HG02970 (cell line): ENCODE data around the gene OAS3.
"Not testable (repeated sequence)": the region's sequence is repeated elsewhere in the genome, so short reads cannot be mapped to it uniquely, and the experiment has no call there.

Source experiments
- ATAC-seq: cut with Tn5 transposase; IDR thresholded peaks from one replicate; pipeline ENCODE4 v1.9.1; 2021; ENCODE audit warnings: mild to moderate bottlenecking, moderate library complexity, moderate number of reproducible peaks; ENCODE audit not compliant: unreplicated experiment, low FRiP score

OAS3 gene

DNA sequence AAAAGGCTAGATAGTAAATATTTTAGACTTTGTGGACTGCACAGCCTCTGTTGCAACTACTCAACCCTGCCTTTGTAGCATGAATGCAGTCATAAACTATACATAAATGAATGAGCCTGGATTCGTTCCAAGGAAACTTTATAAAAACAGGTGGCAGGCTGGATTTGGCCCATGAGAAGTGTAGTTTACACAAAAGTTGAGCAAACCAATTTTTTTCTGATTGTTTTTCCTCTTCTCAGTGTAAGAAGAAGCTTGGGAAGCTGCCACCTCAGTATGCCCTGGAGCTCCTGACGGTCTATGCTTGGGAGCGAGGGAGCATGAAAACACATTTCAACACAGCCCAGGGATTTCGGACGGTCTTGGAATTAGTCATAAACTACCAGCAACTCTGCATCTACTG, 22.0 kb upstream of the OAS3 start:
- ATAC-seq: no peak

DNA sequence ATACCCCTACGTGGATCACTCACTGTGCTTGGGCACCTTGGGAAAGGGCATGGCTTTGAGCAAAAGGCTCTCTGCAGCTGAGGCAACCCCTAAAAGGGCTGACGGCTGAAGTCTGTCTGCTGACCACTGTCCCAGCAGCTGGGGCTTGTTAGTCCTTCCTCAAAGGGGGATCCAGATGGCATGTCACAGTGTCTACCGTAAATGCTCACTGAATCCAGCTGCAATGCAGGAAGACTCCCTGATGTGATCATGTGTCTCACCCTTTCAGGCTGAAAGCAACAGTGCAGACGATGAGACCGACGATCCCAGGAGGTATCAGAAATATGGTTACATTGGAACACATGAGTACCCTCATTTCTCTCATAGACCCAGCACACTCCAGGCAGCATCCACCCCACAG, 19.2 kb upstream of the OAS3 start:
- no peak for ATAC-seq

DNA sequence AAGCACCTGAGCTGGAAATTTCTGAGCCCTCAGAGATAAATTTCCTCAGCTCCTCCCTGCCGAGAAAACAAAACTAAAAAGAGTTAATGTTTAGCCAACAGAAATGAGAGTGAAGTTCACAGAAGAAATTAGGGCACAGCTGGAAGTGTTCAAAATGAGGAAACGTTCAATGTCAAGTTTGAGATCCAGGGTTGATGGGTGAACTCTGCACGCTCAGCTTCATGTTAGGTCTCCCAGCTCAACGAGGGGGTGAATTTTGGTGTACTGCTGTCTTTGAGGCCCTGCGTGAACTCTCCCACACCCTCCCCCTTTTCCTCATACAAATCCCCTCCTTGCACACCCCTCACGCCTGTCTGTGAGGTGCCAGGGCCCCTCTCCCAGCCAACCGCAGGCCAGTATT, 13.3 kb upstream of the OAS3 start:
- ATAC-seq: no peak

DNA sequence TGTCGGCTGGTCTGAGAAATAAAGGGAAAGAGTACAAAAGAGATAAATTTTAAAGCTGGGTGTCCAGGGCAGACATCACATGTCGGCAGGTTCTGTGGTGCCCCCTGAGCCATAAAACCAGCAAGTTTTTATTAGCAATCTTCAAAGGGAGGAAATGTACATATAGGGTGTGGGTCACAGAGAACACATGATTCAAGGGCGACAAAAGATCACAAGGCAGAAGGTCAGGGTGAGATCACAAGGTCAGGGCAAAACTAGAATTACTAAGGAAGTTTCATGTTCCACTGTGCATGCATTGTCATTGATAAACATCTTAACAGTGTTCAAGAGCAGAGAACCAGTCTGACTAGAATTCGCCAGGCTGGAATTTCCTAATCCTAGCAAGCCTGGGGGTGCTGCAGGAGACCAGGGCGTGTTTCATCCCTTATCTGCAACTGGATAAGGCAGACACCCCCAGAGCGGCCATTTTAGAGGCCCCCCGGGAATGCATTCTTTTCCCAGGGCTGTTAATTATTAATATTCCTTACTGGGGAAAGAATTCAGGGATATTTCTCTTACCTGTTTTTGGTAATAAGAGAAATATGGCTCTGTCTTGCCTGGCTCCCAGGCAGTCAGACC, 11.7 kb upstream of the OAS3 start:
- not testable (repeated sequence) for ATAC-seq

DNA sequence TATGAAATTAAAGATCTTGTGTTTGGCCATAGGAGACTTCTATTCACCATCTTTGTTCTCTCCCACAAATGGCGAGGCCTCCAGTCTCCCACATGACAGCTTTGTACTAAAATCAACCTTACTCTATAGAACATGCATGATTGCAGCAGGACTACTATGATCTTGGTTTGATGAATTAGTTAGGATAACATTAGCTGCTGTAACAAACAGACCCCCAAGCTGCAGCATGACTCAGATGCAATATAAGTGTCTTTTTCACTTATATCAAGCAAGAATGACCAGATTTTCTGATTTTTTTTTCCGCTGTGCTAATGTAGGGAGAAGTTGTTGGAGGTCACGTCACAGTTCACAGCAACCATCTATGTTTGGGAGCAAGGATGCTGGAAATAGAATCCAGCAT, 10.8 kb upstream of the OAS3 start:
- ATAC-seq: no peak

DNA sequence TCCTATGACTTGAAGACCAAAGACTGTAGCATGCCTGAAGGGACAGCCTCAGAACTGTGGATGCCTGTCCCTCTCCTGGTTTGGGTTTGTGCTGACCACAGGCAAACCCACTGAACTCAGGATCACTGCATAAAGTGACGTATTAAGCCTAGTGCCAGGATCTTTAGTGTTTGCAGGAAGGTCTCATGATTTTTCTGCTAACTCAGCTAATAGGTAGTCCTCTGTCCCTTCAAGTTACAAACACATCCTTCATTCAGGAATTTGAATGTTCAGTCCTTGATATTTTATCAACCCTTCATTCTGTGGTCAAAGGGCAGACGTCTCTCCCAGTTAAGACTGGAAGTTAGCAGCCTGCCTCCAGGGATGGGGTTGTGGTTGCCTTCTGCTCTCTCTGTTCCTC, 10.3 kb upstream of the OAS3 start:
- ATAC-seq: no peak

DNA sequence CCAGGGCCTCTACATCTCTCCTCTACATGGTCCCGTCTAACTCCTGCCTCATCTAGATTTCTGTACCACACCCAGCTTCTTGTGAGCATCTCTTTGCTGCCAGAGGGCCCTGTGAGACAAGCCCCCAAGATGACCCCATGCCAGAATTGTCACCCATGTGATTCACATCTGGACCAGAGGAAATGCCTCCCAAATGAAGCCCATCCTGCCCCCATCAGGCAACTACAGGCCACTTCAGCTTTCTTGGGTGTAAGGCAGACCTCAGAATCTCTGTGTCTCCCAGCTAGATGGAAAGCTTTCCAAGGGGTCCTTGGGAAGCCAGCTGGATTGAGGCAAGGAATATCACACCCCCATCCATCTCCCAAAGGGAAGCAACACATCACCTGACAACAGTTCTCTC, 9.3 kb upstream of the OAS3 start:
- no peak for ATAC-seq

DNA sequence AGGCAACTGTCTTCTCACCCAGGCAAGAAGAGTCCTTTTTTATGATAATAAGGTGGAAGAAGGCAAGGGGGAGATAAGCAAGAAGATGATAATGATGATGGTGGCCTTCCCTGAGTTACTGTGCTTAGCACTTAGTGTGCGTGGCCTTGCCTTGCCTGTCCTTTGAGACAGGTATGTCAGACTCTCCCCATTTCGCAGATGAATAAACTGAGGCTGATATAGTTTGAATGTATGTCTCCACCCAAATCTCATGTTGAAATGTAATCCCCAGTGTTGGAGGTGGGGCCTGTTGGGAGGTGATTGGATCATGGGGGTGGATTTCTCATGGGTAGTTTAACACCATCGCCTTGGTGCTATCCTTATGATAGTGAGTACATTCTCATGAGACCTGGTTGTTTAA, 8.6 kb upstream of the OAS3 start:
- no peak for ATAC-seq

DNA sequence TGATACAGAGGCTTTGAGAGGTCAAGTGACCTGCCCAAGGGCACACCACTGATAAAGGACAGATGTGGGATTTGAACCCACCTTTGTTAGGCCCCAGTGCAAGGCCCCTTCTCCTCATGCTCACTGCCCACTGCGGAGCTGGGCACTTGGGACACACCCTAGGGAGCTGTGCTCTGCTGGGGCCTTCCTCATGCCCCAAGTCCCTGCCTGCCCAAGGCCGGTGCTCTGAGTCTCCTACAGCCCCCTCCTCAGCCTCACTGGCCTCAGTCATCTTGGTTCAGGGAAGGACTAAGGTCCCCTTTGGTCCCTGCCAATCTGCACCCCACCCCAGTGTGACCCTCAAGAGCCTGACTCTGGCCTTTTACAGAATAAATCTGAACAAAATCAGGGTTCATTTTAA, 7.9 kb upstream of the OAS3 start:
- no peak for ATAC-seq

DNA sequence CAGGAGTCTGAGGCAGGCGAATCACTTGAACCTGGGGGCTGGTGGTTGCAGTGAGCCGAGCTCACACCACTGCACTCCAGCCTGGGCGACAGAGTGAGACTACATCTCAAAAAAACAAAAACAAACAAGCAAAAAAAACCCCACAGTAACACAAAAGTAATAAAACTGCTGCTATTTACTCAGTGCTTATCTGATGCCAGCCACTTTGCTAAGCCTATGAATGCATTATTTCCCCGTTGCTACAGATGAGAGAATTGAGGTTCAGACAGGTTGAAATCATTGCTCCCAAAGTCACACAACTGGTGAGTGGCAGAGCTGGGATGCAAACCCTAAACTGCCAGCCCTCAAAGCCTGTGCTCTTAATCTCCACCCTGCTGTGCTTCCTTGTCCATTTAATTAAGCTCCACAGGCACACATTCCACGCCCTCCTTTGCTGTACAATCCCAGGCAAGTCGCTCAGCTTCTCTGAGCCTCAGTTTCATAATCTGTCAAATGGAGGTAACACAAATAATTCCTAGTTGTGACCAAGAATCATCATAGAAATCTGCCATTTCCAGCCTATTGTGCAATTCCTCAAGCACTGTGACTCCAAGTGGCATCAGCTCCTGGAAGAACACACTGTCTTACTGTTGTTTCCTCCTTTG, 5.7 kb upstream of the OAS3 start:
- ATAC-seq: no peak

DNA sequence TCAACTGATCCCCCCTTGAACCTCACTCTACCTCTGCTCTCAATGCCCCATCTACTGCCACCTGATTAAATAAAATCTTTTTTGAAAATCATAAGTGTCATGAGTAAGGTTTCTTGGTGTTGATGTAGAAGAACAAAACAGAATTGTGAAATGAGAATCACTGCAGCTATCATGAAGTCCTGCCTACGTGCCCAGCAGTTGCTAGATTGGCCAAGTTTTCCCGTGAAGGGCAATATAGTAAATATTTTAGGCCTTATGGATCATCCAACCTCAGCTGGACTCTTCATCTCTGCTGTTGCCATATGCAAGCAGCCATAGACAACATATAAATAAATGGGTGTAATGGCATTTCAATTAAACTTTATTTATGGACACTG, 5.2 kb upstream of the OAS3 start:
- no peak for ATAC-seq

DNA sequence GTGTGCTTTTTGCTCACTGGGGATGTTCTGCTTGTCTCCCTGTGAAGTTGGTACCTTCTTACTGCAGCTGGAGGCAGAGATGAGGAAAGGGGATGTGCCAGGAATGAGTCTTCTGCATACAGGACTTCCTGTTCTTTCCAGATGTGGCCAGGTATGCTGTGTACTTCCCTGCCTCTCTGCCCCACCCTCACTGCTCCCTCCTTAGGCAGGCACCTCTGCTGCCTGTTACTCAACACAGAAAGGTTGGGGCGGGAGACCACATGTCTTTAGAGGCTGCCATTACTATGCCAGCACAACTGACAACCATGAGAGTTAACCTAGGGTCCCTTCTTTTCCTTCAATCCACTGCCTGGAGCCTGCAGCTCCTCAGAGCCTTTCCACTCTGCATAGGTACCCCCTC, 2.0 kb upstream of the OAS3 start:
- ATAC-seq: no peak

DNA sequence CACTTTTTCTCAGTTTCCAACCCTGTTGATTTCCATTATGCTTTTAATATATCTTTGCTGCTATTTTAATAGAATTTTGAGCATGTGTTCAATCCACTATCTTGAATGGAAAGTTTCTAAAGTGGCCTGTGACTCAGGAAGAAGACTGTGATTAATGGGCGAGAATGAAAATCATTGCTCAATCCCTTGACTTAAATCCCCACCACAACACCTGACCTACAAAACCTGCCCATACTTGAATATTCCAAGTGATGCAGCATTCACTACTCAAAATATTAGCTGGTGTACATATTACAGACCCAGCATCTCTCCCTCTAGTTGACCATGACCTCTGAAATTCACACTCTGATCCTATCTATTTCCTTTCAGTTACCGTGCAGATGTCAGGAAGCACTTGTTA, 1.3 kb upstream of the OAS3 start:
- no peak for ATAC-seq

DNA sequence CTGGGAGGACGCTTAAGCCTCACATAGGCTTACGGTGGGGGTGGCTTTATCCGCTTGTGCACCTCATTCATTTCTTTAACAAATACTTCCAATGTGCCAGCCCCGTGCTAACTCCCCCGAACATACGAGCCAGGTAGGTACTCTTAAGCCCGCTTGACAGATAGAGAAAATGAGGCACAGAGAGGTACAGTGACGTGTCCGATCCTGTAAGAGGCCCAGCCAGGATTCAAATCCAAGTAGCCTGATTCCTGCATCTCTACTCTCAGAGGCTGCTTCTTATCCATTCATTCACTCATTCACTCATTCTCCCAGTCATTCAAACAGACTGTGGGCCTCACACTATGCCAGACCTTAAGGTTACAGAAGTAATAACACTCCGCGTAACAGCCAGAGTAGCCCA, 477 bp downstream of the OAS3 start:
- no peak for ATAC-seq

DNA sequence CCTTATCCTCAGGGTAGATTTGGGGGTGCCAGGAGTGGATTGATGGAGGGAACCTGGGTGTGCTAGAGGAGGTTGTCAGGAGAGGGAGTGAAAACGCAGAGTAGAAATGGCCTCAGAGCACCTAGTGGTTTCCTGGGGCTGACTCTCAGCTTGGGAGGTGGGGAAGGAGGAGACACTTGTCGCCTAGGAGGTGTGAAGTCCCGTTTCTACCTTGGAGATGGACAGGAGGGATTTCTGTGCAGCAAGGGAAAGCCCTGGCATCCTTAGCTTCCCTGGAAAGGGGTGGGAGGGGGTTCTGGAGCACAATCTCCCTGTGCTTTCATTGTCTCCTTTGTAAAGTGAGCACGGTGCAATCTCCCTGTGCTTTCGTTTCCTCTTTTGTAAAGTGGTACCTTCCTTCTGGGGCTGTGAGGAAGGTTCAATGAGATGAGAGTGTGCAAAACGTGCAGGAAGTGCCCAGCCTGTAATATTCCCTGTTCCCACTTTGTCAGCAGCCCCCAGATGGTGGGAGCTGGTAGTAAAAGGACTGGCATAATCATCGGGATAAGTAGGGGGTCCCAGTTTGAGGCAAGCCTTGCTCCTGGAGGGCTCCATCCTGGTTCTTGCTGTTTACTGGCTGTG, 1.6 kb downstream of the OAS3 start:
- ATAC-seq: no peak

DNA sequence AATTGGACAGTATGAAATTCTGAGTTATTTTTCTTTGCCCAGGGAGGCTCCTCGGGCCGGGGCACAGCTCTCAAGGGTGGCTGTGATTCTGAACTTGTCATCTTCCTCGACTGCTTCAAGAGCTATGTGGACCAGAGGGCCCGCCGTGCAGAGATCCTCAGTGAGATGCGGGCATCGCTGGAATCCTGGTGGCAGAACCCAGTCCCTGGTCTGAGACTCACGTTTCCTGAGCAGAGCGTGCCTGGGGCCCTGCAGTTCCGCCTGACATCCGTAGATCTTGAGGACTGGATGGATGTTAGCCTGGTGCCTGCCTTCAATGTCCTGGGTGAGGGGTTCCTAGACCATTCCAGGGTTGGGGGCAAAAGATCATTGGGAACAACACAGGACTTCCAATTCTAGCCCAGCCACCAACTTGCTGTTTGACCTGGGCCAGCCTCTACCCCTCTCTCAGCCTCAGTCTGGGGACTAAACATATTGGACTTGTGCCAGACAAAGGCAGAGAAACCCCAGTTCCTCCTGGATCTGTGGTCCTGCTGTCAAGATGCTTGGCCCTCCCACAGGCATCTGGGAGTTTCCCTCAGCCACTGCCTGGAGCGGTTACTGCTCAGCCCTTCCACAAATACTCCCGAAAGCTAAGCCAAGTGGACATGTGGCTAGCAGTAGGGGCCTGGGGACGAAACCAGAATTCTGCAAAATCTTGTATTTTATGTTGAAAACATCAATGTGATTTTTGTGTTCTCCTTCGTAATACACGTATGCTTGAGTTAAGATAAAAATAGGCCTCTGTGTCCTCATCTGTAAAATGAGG, 3.5 kb downstream of the OAS3 start:
- no peak for ATAC-seq

DNA sequence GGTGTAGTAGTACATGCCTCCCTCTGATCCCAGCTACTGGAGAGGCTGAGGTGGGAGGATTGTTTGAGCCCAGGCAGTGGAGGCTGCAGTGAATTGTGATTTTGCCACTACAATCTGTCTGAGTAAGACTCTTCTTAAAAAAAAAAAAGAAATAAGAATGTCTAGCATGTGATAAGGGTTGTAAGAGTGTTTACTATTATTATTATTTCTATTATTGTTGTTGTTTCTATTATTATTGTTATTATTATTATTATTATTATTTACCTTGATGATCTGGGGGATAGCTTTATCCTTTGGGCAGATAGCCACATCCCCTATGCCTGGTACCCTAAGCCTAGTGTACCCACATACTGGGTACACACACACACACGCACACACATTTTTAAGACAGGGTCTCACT, 4.3 kb downstream of the OAS3 start:
- ATAC-seq: no peak

DNA sequence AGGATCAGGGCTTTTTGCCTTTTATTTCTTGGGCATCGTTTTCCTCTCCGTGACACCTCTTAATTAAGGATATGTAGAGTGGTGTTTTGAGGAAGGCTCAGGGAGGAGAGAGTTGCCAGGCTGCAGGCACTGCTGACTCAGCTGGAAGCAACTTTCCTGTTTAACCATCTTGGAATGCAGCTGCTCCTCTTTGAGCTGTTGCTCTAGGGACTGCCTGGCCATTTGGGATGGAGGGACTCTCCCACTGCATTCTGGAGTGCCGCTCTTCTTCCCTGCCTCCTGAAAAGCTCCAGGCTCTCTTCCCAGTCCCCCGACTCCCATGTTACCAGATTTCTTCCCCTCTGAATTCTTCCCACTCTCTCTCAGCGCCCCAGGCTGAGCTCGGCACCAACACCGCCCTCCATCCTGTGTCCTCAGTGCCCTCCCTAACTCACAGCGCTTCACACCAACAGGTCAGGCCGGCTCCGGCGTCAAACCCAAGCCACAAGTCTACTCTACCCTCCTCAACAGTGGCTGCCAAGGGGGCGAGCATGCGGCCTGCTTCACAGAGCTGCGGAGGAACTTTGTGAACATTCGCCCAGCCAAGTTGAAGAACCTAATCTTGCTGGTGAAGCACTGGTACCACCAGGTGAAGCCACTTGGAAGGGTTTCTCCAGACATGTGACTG, 5.9 kb downstream of the OAS3 start:
- ATAC-seq: no peak

DNA sequence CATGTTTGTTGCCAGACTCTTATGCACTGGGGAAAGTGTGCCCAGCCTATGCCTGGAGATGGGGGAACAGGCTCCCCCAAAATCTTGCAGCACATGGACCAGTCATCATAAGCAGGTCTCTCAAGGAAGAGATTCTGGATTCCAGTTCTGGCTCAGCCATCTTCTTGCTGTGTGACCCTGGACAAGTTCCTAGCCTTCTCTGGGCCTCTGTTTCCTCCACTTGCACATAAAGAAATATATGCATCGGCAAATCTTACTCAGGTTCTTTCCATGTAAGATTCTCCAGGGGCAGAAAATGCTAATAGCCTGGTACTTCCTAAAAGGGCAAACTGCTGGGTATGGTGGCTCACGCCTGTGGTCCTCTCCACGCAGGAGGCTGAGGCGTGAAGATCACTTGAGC, 7.2 kb downstream of the OAS3 start:
- ATAC-seq: no peak

DNA sequence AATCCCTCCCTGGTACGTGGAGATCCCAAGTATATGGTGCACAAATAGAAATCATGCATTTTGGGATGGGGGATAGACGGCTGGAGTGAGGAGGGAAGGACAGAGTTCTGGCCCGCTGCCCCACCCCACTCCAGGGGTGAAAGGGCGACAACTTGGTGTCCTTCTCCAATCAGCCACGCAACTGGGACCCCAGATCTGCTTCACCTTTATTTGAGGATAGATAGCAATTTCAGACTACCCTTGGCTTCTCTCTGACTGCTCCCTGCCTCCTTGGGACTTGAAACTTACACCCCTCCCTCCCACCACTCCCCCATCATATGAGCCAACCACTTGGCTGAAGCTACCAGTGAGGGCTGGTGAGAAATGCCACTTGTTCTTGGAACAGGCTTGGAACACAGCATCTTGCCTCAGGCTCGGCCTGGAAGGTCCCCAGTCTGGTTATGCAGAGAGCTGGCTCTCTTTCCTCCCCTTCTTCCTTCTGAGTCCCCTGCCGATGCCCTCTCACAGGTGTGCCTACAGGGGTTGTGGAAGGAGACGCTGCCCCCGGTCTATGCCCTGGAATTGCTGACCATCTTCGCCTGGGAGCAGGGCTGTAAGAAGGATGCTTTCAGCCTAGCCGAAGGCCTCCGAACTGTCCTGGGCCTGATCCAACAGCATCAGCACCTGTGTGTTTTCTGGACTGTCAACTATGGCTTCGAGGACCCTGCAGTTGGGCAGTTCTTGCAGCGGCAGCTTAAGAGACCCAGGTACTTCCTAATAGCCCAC, 8.1 kb downstream of the OAS3 start:
- no peak for ATAC-seq
